Islet precursor cell (in vitro differentiated cells): Measurements from ENCODE around the gene SIGLEC9.

Source experiments
- DNase-seq: peaks from one replicate; pipeline ENCODE4 v3.0.0-alpha.2; 2018

SIGLEC9 gene

GRCh38 chr19:51124729-51125128 is at the start of gene SIGLEC9:
TSS of gene SIGLEC9 (plus strand) at chr19:51124906. CDS start at chr19:51124975, 69 bp downstream.
- no peak for DNase-seq

DNA sequence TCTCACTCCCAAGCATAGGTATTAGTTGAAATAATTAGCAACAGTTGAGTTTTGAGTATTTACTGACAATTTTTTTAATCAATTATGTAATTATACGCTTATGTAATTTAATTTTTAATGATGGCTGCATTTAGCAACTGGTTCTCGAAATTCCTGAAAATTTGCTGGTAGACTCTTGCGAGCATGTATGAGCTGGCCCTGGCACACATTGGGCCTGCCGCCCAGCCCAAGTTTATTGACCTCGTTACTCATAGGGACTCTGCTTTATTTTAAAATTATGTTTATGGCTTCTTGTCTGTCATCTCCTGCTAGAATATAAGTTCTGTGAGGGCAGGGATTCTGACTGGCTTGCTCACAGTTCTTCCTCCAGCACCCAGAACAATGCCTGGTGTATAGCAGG is 48.7 kb upstream of the SIGLEC9 start:
- DNase-seq, result no peak

DNA sequence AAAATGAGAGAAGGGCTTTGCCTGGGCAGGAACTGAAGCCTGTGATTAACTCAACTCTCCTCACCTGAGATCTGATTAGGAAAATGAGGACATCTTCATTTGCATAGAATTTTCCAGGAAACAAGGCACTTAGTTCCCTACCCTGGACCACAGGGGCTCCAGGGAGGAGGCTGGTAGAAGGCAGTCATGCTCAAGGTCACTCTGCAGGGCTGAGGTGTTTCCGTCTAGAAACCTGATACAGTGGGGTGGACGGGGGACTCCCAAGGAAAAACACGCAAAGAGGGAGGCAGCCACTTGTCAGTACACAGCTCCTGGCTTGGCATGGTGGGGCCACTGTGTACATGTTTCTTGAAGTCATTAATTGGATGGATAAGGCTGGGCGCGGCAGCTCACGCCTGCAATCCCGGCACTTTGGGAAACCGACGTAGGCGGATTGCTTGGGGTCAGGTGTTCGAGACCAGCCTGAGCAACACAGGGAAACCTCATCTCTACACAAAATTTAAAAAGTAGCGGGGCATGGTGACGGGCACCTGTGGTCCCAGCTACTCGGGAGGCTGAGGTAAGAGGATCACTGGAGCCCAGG is 48.0 kb upstream of the SIGLEC9 start:
- DNase-seq, result no peak

- no peak for DNase-seq
Measured at GRCh38 chr19:51078104-51078503, 46.6 kb upstream of the SIGLEC9 start.

DNA sequence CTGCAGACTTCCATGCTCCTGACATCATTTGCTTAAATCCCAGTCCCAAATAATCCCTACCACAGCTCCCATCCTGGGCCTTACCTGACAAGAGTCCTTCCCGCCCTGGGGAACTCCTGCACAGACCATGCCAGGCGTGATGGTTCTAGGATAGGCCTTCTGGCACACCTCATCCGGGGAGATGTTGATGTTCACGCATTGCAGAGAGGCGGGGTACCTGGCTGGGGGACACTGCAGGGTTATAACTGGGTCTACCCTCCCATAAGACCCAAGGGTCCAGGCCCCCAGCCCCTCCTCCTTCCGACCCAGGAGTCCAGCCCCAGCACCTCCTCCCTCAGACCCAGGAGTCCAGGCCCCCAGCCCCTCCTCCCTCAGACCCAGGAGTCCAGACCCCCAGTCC is 46.0 kb upstream of the SIGLEC9 start:
- no peak for DNase-seq

- DNase-seq, result no peak
Measured at GRCh38 chr19:51079481-51080110, 45.1 kb upstream of the SIGLEC9 start.

GRCh38 chr19:51081476-51081875 is 43.2 kb upstream of the SIGLEC9 start:
- DNase-seq, result no peak

- no peak for DNase-seq
Measured at GRCh38 chr19:51082611-51083010, 42.1 kb upstream of the SIGLEC9 start, which contains the start of gene KLK14. TSS of gene KLK14 (minus strand) at chr19:51082887. CDS start at chr19:51082614, 273 bp downstream.

DNA sequence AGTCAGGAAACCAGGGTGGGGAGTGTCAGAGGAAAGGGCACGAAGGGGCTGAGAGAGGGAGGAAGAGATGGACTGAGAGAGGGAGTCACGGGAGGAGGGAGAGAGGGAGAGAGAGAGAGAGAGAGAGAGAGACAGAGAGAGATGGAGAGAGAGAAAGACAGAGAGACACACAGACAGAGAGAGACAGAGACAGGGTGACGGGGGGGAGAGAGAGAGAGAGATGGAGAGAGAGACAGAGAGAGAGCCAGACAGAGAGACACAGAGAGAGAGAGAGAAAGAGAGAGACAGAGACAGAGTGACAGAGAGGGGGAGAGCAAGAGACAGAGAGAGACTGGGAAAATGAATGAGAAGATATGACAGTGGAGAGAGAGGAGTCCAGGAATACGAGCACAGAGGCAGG is 41.5 kb upstream of the SIGLEC9 start:
- DNase-seq, result no peak

DNA sequence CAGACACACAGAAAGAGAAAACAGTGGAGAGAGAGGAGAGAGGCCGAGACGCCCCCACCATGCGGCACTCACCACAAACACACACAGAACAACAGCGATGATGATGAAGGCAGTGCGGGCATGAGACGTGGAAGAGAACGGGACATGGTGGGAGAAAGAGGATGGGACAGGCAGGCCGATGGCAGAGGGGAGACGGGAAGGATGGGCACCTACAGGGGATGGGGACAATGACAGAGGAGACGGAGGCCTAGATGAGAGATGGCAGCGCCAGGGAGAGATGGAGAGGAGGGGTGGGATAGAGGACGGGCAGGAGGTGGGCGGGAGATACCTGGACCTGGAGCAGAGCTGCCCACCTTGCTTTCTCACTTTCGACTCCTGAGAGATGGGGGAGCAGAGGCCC is 40.9 kb upstream of the SIGLEC9 start:
- no peak for DNase-seq

DNA sequence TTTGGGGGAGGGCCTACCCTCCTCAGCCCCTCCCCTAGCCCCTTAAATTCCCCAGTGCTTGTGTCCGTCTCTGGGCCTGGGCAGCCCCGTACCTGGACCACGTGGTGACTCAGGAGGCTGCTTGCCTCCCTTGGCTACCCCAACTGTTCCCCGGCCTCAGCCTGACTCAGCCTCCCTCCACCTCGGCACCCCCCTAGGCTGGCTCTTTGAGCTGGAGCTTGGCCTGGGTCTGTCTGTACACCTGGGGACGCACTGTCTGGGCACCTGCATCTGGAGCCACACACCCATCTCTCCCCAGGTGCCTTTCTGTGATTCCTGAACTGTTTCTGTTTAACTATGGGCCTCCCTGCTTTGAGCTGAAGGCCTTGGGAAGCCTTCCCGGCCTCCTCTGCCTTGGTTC is 40.2 kb upstream of the SIGLEC9 start:
- no peak for DNase-seq

DNA sequence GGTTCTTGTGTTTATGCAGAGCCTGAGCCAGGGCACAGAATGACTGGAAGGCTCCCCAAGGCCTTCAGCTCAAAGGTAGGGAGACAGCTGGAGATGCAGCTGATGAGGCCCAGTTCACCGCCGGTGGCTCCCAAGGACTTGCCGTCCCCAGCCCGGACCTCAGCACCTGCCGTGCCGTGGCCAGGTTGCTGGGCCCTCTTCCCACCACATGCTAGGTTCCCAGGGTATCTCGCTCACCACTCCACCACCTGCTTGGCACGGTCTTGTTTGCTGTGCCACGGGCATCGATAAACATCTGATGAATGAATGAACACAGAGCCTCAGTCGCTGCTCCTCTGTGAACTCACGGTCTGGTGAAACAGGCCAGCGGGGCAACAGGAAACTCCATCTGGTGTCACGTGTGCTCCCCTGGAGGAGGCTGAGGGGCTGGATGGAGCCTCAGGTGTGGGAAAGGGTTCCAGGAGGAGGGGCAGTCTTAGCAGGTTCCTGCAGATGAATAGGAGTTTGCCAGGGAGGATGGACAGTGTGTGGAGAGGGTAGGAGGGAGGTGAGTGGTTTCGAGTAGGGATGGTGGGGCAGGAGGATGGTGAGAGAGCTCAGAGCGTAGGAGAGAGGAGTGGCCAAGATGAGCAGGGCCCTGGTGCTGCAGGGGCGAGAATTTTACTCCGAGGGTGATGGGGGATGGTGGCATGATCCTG is 38.4 kb upstream of the SIGLEC9 start:
- no peak for DNase-seq

GRCh38 chr19:51089786-51090185 is 34.9 kb upstream of the SIGLEC9 start:
- no peak for DNase-seq

DNA sequence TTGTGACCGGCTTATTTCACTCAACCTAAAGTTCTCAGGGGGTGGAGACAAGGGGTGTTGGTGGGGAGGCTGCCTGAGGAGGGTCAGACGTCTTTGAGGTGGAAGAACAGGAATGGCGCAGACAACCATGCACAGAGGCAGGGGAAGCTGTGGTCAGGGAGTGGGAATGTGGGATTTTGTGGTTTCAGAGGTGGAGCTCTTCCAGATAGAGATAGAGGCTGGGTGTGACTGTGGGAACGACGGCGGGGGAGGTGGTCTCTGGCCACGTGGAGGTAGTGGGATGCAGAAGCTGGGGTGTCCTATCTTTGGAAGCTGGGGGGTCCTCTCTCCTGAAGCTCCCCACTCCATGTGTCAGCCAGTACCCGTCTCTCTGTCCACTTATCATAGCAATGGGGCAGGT is 34.2 kb upstream of the SIGLEC9 start:
- no peak for DNase-seq

GRCh38 chr19:51091126-51091525 is 33.6 kb upstream of the SIGLEC9 start:
- no peak for DNase-seq

GRCh38 chr19:51091895-51092873 is 32.5 kb upstream of the SIGLEC9 start:
- DNase-seq, result no peak

DNA sequence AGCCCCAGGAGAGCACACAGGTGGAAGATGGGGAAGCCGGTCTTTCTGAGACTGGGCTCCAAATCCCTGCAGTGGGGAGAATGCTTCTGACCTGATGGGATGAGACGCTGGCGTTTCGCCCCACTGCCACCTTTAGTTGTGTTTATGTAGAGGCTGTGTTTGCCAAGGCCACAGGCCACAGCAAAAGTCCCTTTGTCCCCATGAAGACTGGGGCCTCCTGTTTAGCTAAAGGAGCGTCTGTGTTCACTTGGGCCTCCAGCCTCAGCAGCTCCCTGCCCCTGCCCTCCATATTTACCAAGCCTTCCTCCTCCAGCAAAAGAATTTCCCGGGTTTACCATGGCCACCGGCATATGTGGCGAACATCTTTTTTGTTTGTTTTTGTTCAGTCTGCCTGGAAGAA is 31.6 kb upstream of the SIGLEC9 start:
- DNase-seq, result no peak

GRCh38 chr19:51093510-51094345 is 31.0 kb upstream of the SIGLEC9 start:
- DNase-seq, result no peak

- DNase-seq, result peak; percentile 68
Measured at GRCh38 chr19:51094696-51095279, 29.9 kb upstream of the SIGLEC9 start.

DNA sequence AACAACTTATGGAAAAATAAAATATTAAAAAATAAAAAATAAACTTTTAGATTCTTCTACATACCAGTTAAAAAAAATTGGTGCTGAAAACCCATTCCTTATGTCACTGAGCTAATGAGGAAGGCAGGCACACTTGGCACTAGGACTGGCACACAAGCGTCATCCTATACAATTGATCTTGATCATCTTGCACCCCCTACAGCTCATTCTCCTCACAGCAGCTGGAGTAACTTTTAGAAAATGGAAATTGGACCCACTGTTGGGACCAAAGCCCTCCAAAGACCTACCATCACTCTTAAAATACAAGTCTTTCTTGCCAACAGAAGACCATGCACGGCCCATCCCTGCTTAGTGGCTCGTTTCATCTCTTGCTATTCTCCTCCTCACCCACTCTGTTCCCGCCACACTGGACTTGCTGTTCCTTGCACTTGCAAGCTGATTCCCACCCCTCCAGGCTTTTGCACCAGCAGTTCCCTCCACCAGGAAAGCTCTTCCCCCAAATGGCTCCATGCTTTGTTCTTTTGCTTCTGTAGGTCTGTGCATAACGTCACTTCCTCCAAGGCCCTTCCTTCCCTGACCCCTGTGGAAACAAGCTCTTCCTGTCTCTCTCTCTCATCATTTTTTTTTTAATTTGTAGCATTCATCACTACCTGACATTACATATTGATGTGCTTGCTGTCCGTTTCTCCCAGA is 28.1 kb upstream of the SIGLEC9 start:
- DNase-seq, result no peak

DNA sequence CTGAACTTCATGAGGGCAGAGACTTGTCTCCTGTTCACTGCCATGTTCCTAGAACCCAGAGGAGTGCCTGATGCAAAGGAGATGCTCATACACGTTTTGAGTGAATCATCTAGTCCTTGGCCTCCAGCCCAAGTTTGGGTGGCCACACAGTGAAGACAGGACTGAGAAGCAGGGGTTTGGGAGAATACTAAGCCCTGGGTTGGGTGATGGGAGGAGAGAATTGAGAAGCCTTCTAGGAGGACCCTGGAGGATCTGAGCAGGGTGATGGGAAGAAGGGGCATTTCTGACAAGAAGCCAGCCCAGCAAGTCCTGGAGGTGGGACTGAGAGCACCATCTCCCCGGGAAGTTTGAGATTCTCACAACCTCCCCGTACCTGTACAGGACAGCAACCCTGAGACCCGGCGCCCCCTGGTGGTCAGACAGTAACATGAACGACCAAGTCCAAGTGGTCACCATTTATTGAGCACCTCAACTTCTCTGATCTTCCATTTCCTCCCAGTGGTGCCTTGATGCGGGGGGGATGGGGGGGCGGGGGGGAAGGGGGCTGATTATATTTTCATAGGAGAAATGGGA is 27.5 kb upstream of the SIGLEC9 start:
- peak; percentile 72 for DNase-seq
